SK-N-SH (cell line): Measurements from ENCODE around the gene TES. TPM values are rescaled to one million over a fixed set of nuclear protein-coding genes. Genes with fewer than 3 reads are reported as not detected.

Experiments
- CHD2 ChIP-seq: fragments of 150-350 bp; IDR thresholded peaks from 2 replicates; pipeline ENCODE4 v1.6.1; 2018; ENCODE audit warnings: low read length; ENCODE audit not compliant: partially characterized antibody
- ELF1 ChIP-seq: IDR thresholded peaks from 2 replicates; pipeline ENCODE4 v1.4.0; 2012
- EP300 ChIP-seq, 2 experiments: IDR thresholded peaks; 2 replicates each; pipeline versions ENCODE4 v1.4.0 to v1.6.1; 2012; ENCODE audit warnings: borderline replicate concordance in 1 of 2, low read depth in 1 of 2, low read length in 1 of 2
- EZH2phosphoT487 ChIP-seq: fragments of 200-600 bp; sonication (generic); IDR thresholded peaks from 2 replicates; pipeline ENCODE4 v1.6.1; 2017; ENCODE audit warnings: low read depth, mixed run types, mild to moderate bottlenecking, antibody characterized with exemption, moderate library complexity, borderline replicate concordance
- FOXJ3 ChIP-seq: sonication (generic); formaldehyde crosslinking; IDR thresholded peaks from 2 replicates; pipeline ENCODE4 v1.5.1; 2020; ENCODE audit warnings: mild to moderate bottlenecking, missing genetic modification reagents
- FOXM1 ChIP-seq: IDR thresholded peaks from 2 replicates; pipeline ENCODE4 v1.4.0; 2012; ENCODE audit warnings: low read depth, mild to moderate bottlenecking
- GABPA ChIP-seq: IDR thresholded peaks from 2 replicates; pipeline ENCODE4 v1.4.0; 2012; ENCODE audit warnings: low read depth, mild to moderate bottlenecking
- JUND ChIP-seq: IDR thresholded peaks from 2 replicates; pipeline ENCODE4 v1.4.0; 2012
- MXI1 ChIP-seq: IDR thresholded peaks from 2 replicates; pipeline ENCODE4 v1.6.1; 2012; ENCODE audit warnings: mild to moderate bottlenecking, low read depth, low read length, improper control_type of control experiment
- NFIC ChIP-seq: IDR thresholded peaks from 2 replicates; pipeline ENCODE4 v1.4.0; 2012; ENCODE audit warnings: borderline replicate concordance
- NRF1 ChIP-seq: IDR thresholded peaks from 2 replicates; pipeline ENCODE4 v1.6.1; 2012; ENCODE audit warnings: low read depth, mild to moderate bottlenecking, low read length
- POLR2AphosphoS5 ChIP-seq: IDR thresholded peaks from 2 replicates; pipeline ENCODE4 v1.6.1; 2012; ENCODE audit warnings: low read depth, low read length
- RAD21 ChIP-seq: IDR thresholded peaks from 2 replicates; pipeline ENCODE4 v1.6.1; 2012; ENCODE audit warnings: mild to moderate bottlenecking, low read length
- RCOR1 ChIP-seq: fragments of 150-350 bp; IDR thresholded peaks from 2 replicates; pipeline ENCODE4 v1.6.1; 2017; ENCODE audit warnings: antibody characterized with exemption, low read length
- RFX5 ChIP-seq: IDR thresholded peaks from 2 replicates; pipeline ENCODE4 v1.6.1; 2012; ENCODE audit warnings: mild to moderate bottlenecking, improper control_type of control experiment, low read length
- SIN3A ChIP-seq: IDR thresholded peaks from 2 replicates; pipeline ENCODE4 v1.6.1; 2012; ENCODE audit warnings: low read depth, mild to moderate bottlenecking, low read length, moderate library complexity, borderline replicate concordance
- SMC3 ChIP-seq: IDR thresholded peaks from 2 replicates; pipeline ENCODE4 v1.6.1; 2012; ENCODE audit warnings: low read depth, low read length, improper control_type of control experiment
- TCF12 ChIP-seq: IDR thresholded peaks from 2 replicates; pipeline ENCODE4 v1.4.0; 2012
- YY1 ChIP-seq: IDR thresholded peaks from 2 replicates; pipeline ENCODE4 v1.4.0; 2012; ENCODE audit warnings: low read depth, mild to moderate bottlenecking
- polyA plus RNA-seq, 3 experiments: library from polyadenylated mRNA; depleted of rRNA; stranded (reverse); fragments of >200 nt; gene quantifications; 2 replicates each; pipeline ENCODE4 v1.2.3, GENCODE V29; 2012
- TF ChIP-seq, protein P1 (sequence below): IDR thresholded peaks from 2 replicates; pipeline ENCODE4 v1.6.1; 2012; ENCODE audit warnings: mild to moderate bottlenecking, low read depth, low read length, moderate library complexity
- TF ChIP-seq, protein P2 (sequence below): fragments of 150-350 bp; IDR thresholded peaks from 2 replicates; pipeline ENCODE4 v1.6.1; 2016; ENCODE audit warnings: mild to moderate bottlenecking, low read depth, low read length
- TF ChIP-seq, protein P3 (sequence below): IDR thresholded peaks from 2 replicates; pipeline ENCODE4 v1.4.0; 2012; ENCODE audit warnings: low read depth
- TF ChIP-seq, protein P4 (sequence below): IDR thresholded peaks from 2 replicates; pipeline ENCODE4 v1.4.0; 2012; ENCODE audit warnings: low read depth, borderline replicate concordance
- TF ChIP-seq, protein P5 (sequence below): IDR thresholded peaks from 2 replicates; pipeline ENCODE4 v1.4.0; 2012; ENCODE audit warnings: low read depth, borderline replicate concordance

TES gene
- polyA plus RNA-seq, 1 of the 3 experiments (the other 2 are of a cell fraction) = 9.5 TPM

DNA sequence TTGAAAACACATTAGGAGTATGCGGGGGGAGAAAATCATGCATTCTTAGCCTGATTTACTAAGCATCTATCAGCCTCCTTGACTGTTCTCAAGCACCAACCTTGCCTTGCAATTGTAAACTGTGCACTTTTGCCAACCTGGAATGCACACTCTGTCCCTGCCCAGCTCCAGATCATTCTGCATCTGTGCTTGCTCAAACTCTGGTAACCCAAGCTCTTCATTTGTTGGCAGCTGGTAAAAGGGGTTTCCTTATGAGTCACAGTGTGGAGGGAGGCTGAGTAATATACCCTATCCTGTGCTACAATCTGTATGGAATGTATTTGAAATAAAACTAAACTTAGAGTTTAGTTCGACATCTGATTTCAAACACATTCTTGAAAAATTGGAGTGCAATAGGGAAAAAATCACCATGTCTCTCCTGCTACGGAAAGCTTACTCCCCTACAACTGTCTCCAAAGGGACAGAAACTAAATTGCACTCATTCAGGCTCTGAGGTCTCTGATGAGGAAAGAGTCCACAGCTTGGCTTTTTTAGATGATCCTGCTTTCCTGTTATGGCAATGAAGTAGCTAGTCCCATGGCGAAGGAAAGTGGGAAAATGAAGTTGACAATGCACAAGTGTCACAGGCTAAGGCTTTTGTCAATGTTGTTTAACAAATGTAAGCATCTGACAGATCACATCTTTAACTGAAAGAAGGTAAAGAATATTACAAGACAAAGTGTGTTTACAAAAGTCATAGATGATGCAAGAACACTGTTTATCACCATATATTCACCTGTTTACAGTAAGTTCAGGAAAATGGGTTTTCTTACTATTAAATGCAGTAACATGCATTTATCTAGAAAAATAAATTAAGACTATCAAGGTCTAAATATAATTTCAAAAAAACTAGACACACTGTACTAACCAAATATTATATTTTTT, 61.9 kb downstream of the TES start (continued):
- TF ChIP-seq, protein P1, sequence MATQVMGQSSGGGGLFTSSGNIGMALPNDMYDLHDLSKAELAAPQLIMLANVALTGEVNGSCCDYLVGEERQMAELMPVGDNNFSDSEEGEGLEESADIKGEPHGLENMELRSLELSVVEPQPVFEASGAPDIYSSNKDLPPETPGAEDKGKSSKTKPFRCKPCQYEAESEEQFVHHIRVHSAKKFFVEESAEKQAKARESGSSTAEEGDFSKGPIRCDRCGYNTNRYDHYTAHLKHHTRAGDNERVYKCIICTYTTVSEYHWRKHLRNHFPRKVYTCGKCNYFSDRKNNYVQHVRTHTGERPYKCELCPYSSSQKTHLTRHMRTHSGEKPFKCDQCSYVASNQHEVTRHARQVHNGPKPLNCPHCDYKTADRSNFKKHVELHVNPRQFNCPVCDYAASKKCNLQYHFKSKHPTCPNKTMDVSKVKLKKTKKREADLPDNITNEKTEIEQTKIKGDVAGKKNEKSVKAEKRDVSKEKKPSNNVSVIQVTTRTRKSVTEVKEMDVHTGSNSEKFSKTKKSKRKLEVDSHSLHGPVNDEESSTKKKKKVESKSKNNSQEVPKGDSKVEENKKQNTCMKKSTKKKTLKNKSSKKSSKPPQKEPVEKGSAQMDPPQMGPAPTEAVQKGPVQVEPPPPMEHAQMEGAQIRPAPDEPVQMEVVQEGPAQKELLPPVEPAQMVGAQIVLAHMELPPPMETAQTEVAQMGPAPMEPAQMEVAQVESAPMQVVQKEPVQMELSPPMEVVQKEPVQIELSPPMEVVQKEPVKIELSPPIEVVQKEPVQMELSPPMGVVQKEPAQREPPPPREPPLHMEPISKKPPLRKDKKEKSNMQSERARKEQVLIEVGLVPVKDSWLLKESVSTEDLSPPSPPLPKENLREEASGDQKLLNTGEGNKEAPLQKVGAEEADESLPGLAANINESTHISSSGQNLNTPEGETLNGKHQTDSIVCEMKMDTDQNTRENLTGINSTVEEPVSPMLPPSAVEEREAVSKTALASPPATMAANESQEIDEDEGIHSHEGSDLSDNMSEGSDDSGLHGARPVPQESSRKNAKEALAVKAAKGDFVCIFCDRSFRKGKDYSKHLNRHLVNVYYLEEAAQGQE = peak; percentile 81
- TF ChIP-seq, protein P2, sequence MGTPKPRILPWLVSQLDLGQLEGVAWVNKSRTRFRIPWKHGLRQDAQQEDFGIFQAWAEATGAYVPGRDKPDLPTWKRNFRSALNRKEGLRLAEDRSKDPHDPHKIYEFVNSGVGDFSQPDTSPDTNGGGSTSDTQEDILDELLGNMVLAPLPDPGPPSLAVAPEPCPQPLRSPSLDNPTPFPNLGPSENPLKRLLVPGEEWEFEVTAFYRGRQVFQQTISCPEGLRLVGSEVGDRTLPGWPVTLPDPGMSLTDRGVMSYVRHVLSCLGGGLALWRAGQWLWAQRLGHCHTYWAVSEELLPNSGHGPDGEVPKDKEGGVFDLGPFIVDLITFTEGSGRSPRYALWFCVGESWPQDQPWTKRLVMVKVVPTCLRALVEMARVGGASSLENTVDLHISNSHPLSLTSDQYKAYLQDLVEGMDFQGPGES = no peak
- TF ChIP-seq ELF1 (no peak), GABPA (no peak; the same call in 1 of the 2 replicates), EP300 (IDR thresholded peaks at IDR 0.05; ENCODE audit: borderline replicate concordance in 1 of 2, low read depth in 1 of 2, low read length in 1 of 2) (peak; percentile 78 to 99), POLR2AphosphoS5 (peak; percentile 98), NRF1 (no peak; the same call in 1 of the 2 replicates), FOXJ3 (CRISPR knock-in tag) (no peak), EZH2phosphoT487 (no peak), YY1 (peak; percentile 72; the same call in 1 of the 2 replicates), TCF12 (peak; percentile 100), RFX5 (no peak), JUND (peak; percentile 100), FOXM1 (peak; percentile 95), CHD2 (no peak), MXI1 (no peak), RAD21 (no peak), SIN3A (peak; percentile 90; the same call in 1 of the 2 replicates), NFIC (peak; percentile 99), RCOR1 (no peak), SMC3 (no peak)
- TF ChIP-seq, protein P3, sequence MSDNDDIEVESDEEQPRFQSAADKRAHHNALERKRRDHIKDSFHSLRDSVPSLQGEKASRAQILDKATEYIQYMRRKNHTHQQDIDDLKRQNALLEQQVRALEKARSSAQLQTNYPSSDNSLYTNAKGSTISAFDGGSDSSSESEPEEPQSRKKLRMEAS = peak; percentile 94
- TF ChIP-seq, protein P4, sequence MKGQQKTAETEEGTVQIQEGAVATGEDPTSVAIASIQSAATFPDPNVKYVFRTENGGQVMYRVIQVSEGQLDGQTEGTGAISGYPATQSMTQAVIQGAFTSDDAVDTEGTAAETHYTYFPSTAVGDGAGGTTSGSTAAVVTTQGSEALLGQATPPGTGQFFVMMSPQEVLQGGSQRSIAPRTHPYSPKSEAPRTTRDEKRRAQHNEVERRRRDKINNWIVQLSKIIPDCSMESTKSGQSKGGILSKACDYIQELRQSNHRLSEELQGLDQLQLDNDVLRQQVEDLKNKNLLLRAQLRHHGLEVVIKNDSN = peak; percentile 33; the same call in 1 of the 2 replicates
- TF ChIP-seq, protein P5, sequence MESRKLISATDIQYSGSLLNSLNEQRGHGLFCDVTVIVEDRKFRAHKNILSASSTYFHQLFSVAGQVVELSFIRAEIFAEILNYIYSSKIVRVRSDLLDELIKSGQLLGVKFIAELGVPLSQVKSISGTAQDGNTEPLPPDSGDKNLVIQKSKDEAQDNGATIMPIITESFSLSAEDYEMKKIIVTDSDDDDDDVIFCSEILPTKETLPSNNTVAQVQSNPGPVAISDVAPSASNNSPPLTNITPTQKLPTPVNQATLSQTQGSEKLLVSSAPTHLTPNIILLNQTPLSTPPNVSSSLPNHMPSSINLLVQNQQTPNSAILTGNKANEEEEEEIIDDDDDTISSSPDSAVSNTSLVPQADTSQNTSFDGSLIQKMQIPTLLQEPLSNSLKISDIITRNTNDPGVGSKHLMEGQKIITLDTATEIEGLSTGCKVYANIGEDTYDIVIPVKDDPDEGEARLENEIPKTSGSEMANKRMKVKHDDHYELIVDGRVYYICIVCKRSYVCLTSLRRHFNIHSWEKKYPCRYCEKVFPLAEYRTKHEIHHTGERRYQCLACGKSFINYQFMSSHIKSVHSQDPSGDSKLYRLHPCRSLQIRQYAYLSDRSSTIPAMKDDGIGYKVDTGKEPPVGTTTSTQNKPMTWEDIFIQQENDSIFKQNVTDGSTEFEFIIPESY = peak; percentile 85; the same call in 1 of the 2 replicates
